ENCODE results near the gene SRRT. TPM values are rescaled to one million over a fixed set of nuclear protein-coding genes. Genes with fewer than 3 reads are reported as not detected.

Gene SRRT
- total RNA-seq, 1 donor from 2014 or later = 162 TPM

DNA sequence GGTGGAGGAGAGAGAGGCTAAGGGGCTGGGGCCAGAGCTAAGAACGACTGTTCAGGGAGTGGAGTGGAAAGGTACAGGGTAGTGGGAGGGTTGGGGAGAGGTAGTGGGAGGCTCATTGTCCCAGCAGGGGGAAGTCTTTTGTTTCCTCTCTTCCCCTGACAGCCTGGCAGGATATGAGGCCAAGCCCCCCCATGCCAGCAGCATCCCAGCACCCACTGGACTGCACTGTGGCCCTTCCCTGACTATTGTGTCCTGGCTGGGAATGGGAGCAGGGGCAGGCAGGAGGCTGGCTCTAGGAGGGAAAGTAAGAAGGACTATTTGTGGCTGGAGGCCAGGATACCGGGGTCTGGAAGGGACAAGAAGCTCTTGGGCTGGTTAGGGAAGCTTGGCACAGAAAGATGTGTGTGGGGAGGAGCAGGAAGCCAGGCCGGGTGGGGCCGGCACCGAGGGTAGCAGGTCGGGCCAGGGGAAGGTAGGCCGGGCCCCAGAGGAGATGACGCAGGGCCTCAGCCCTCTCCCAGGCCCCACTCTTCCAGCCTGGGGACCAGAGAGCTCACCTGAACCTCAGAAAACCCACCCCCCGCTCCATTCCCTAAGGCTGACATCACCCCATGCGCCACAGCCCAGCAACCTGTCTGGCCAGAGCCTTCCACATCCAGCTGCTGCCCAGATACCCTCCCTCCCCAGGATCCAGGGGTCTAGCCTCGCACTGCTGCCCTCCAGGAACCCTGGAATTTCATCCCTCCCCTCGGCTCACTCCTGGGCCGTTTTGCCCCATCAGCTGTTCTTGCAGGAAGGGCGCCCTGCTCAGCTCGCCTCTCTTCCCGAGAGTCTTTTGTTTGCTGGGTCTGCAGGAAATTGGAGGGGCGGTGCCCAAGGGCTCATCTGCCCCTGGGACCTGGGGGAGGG, 38.7 kb upstream of the SRRT start:
- no peaks in the 10 kb centered on the region for H3K36me3 Mint-ChIP-seq (ENCODE audit: unreplicated experiment)
- DNase-seq (ENCODE audit: extremely low spot score, unreplicated experiment) = no peak
- no peak overlapping the region for H3K4me3 Mint-ChIP-seq (ENCODE audit: unreplicated experiment)
- H3K27ac Mint-ChIP-seq (ENCODE audit: unreplicated experiment) = peak overlapping the region; percentile 32
- TF ChIP-seq, protein P1, sequence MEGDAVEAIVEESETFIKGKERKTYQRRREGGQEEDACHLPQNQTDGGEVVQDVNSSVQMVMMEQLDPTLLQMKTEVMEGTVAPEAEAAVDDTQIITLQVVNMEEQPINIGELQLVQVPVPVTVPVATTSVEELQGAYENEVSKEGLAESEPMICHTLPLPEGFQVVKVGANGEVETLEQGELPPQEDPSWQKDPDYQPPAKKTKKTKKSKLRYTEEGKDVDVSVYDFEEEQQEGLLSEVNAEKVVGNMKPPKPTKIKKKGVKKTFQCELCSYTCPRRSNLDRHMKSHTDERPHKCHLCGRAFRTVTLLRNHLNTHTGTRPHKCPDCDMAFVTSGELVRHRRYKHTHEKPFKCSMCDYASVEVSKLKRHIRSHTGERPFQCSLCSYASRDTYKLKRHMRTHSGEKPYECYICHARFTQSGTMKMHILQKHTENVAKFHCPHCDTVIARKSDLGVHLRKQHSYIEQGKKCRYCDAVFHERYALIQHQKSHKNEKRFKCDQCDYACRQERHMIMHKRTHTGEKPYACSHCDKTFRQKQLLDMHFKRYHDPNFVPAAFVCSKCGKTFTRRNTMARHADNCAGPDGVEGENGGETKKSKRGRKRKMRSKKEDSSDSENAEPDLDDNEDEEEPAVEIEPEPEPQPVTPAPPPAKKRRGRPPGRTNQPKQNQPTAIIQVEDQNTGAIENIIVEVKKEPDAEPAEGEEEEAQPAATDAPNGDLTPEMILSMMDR (IDR thresholded peaks at IDR 0.05) = no peak
- H3K9me3 Mint-ChIP-seq (ENCODE audit: unreplicated experiment) = no peaks in the 10 kb centered on the region
- H3K4me1 Mint-ChIP-seq (ENCODE audit: unreplicated experiment) = peaks cover 16% of the 10 kb centered on the region
- no peaks in the 10 kb centered on the region for H3K27me3 Mint-ChIP-seq (ENCODE audit: unreplicated experiment)

DNA sequence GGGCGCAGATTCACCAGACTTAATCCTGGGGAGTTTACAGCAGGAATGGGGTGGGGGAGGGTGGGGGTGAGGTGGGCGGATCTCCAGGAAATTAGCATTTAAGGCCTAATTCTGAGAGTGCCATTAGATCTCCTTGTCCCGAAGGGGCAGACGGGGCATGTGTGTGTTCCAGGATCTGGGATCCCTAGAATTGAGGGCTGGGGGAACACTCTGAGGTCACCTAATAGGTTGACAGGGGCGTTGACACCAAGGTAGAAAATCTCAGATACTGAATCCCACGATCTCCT, 38.1 kb upstream of the SRRT start:
- H3K4me1 Mint-ChIP-seq (ENCODE audit: unreplicated experiment) = peaks cover 16% of the 10 kb centered on the region
- no peaks in the 10 kb centered on the region for H3K9me3 Mint-ChIP-seq (ENCODE audit: unreplicated experiment)
- DNase-seq (ENCODE audit: extremely low spot score, unreplicated experiment) = no peak
- TF ChIP-seq, protein P1 (IDR thresholded peaks at IDR 0.05) = no peak
- H3K36me3 Mint-ChIP-seq (ENCODE audit: unreplicated experiment) = no peaks in the 10 kb centered on the region
- peak overlapping the region; percentile 72 for H3K4me3 Mint-ChIP-seq (ENCODE audit: unreplicated experiment)
- H3K27me3 Mint-ChIP-seq (ENCODE audit: unreplicated experiment) = no peaks in the 10 kb centered on the region
- H3K27ac Mint-ChIP-seq (ENCODE audit: unreplicated experiment) = peak overlapping the region; percentile 93

DNA sequence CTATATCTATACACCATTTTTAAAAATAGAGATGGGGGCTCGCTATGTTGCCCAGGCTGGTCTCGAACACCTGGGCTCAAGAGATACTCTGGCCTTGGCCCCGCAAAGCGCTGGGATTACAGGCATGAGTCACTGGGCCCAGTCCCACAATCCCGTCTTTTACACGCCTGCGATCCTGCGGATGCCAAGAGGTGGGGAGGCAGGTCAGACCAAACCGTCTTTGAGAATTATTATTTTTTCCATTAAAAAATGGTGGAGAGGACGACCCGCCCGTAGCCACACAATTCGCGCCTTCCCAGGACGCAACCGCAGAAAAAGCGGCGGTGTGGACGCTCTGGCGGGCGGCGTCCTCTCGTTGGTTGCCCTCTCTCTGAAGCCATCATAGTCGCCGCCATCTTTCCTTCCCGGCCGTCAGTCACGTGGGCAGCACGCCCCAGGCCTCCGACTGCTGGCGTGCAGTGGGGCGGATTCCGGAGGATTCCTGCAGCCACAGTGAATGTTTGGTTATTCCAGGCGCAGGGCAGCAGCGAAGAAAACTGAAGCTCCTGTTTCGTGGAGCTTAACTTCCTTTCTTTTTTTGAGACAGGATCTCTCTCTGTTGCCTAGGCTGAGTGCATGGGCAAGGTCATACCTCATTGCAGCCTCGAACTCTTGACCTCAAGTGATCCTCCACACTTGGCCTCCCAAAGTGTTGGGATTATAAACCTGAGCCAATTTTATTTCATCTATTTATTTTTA, 37.6 kb upstream of the SRRT start:
- Mint-ChIP-seq H3K9me3 (ENCODE audit: unreplicated experiment) (no peaks in the 10 kb centered on the region), H3K27ac (ENCODE audit: unreplicated experiment) (peak overlapping the region; percentile 93), H3K4me3 (ENCODE audit: unreplicated experiment) (peak overlapping the region; percentile 72), H3K27me3 (ENCODE audit: unreplicated experiment) (no peaks in the 10 kb centered on the region), H3K36me3 (ENCODE audit: unreplicated experiment) (no peaks in the 10 kb centered on the region), H3K4me1 (ENCODE audit: unreplicated experiment) (peaks cover 16% of the 10 kb centered on the region)
- DNase-seq (ENCODE audit: extremely low spot score, unreplicated experiment) = peak; percentile 95
- TF ChIP-seq, protein P1 (IDR thresholded peaks at IDR 0.05) = no peak

DNA sequence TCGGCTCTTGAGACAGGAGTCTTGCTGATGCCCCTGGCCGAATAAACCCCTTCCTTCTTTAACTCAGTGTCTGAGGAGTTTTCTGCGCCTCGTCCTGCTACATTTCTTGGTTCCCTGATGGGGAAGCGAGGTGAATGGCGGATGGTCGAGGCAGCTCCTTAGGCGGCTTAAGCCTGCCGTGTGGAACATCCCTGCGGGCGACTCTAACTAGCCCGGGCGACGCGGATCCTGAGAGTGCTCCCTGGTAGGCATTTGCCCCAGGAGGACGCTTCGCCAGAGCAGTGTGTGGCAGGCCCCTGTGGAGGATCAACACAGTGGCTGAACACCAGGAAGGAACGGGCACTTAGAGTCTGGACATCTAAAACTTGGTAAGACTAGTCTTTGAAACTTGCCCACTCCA, 35.5 kb upstream of the SRRT start:
- Mint-ChIP-seq H3K27me3 (ENCODE audit: unreplicated experiment) (no peaks in the 10 kb centered on the region), H3K36me3 (ENCODE audit: unreplicated experiment) (no peaks in the 10 kb centered on the region)

More for the DNA sequence above, 35.5 kb upstream of the SRRT start:
- TF ChIP-seq, protein P1 (IDR thresholded peaks at IDR 0.05) = no peak
- no peak for DNase-seq (ENCODE audit: extremely low spot score, unreplicated experiment)
- H3K27ac Mint-ChIP-seq (ENCODE audit: unreplicated experiment) = no peak overlapping the region
- H3K4me3 Mint-ChIP-seq (ENCODE audit: unreplicated experiment) = no peak overlapping the region
- no peaks in the 10 kb centered on the region for H3K9me3 Mint-ChIP-seq (ENCODE audit: unreplicated experiment)
- H3K4me1 Mint-ChIP-seq (ENCODE audit: unreplicated experiment) = peaks cover 16% of the 10 kb centered on the region

Measured in osteocyte (in vitro differentiated cells).